HG03175 (cell line): Measurements from ENCODE around the gene HRNR.

Experiments used
- ATAC-seq: cut with Tn5 transposase; IDR thresholded peaks from one replicate; pipeline ENCODE4 v1.9.1; 2021; ENCODE audit warnings: mild to moderate bottlenecking, moderate library complexity; ENCODE audit not compliant: unreplicated experiment

Gene HRNR

DNA sequence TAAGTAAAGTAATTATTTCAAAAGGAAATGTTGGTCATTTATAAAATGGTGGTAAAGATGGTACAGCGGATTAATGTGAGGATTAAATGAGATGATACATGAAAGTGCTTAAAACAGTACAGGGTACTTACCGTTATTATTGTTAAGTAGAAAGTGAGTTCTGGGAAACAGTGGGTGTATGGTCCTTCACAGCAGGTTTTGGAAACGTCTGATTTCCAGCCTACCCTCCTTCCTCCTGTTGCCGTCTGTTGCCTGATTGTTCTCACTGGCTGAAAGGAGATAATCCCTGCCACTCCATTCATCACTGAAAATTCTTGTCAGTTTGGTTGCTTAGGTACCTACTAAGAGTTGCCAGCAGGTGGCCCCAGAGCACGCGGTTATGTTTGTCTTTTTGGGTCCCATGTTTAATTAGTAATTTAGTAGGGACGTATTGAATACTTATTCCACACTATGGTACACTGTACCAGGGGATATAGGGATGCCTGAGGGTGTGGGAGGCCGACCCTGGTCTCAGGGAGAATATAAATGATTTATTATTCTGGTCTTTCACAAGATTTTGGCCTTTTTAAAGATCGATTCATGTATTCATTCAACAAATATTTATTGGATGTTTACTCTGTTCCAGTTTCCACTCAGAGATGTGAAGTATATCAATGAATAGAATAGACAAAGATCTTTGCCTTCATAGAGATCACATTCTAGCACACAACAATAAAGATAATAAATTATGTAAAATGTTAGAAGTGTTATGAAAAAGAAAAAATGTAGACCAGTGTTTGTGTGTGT, 34.1 kb downstream of the HRNR start:
- no peak for ATAC-seq

DNA sequence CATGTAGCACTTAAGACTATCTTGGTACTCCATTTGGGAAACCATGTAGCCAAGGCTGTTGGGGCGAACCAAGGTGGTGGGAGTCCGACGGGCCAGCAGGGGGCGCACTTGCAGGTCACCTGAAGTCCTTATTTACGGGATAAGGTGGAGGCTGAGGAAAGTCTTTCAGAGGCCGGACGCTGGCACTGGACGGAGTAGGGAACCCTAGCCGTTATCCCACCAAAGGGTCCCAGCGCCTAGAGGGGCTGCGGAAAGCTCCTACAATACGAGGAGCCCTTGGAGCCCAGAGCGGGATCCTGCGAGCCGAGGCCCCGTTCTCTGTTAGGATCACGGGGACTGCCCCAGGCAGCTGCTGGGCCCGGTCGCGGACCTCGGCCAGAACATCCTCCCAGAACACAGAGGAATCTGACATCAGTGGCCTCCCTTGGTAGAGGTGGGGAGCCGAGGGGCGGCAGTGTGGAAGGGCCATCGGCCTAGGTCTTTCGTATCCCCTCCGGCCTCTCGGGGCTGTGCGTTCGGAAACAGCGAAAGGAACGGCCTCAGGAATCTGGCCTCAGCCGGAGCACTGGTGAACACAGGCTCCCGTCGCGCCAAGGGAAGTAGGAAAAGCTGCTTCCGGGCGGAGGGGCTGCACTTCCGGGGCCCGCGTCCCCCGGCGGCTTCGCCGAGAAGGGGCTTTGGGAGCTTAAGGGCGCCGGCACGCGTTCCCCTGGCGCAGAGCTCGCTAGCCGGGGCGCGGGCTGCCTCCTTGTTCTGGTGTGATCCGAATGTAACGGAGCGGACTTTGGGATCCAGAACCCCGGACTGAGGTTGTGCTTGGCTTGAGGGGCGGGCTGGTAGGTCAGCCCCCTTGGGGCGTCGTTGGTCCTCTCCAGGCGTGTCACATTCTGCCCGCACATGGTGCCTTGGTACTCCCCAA, 35.1 kb downstream of the HRNR start:
- no peak for ATAC-seq

GRCh38 chr1:152186556-152187285, 37.3 kb downstream of the HRNR start:
- no peak for ATAC-seq

DNA sequence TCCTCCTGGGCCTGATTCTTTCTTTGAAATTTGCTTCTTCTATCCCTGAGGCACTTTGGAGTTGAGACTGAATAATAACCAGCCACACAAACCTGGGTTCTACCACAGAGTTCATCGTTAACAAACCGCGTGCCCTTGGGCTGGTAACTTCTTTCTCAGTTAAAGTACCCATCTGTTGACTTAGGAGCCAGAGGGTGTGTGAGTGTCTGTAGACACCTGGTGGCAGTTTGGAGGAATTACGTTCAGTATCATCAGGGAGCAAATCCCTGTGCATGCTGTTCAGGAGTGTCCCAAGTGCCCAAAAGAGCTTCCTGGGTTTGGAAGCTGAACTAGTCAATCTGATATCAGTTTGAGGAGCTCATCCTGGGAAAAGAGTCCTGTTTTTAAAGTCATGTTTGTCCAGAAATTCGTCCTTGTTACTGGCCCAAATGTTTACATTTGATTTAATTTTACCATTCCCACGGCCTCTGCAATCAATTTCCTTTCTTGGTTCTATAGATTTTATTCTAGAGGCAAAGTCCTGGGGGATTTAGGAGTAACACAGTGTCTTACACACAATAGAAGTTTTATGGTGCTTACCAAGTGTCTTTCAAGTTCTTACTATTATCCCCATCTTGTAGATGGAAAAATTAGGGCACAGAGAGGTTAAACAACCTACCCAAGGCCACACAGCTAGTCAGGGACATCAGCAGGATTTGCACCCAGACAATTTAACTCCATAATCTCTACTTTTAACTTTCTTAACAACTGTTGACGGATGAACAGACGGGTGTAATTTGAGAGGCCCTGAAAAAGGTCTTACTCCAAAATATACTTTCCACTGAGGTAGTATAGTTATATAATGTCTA, 38.2 kb downstream of the HRNR start:
- peak; percentile 52 for ATAC-seq

- ATAC-seq, result no peak
Observed at GRCh38 chr1:152182944-152183361, 41.0 kb downstream of the HRNR start.

GRCh38 chr1:152182431-152182830, 41.6 kb downstream of the HRNR start:
- ATAC-seq, result no peak

- no peak for ATAC-seq
Observed at GRCh38 chr1:152179566-152179965, 44.4 kb downstream of the HRNR start.

DNA sequence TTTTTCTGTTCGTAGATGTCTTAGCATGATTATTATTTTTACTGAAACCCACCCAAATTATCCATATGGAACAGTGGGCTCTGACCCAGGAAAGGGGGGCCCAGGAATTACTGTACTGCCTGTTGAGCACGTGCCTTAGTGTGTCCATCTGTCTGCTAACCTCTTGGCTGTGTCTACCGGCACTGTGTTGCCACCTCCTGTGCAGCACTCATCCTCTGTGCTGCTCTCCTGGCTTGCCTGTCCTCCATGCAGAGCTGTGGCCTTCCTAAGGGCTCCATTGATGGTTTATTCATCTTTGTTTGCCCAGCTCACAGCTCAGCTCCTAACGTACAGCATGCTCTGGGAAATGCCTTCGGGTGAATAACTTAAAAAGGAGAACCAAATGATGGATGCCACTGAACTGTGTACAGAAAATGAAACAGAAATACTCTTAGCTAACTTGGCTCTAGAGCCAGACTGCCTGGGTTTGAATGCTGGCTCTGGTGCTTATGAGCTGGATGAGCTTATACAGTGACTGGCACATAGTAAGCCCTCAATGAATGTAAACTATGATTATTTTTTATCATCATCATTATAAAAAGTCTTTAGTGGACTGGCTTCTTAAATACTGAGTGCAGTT, 53.6 kb downstream of the HRNR start:
- no peak for ATAC-seq

- no peak for ATAC-seq
Observed at GRCh38 chr1:152169366-152170025, 54.5 kb downstream of the HRNR start.

DNA sequence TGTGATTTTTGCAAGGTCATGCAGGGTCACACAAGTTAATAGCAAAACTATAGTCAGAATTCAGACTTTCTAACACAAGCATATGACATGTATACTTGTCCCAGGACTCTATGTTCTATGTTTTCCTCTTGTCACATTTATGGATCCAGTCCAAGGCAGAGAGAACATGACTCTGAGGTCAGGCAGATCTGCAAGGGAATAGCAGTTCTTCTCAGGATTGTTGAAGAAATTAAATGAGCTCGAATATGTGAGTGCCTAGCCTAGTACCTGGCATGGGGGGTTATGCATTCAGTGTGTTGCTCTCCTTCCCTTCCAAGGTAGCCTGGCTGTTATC, 55.5 kb downstream of the HRNR start:
- no peak for ATAC-seq

DNA sequence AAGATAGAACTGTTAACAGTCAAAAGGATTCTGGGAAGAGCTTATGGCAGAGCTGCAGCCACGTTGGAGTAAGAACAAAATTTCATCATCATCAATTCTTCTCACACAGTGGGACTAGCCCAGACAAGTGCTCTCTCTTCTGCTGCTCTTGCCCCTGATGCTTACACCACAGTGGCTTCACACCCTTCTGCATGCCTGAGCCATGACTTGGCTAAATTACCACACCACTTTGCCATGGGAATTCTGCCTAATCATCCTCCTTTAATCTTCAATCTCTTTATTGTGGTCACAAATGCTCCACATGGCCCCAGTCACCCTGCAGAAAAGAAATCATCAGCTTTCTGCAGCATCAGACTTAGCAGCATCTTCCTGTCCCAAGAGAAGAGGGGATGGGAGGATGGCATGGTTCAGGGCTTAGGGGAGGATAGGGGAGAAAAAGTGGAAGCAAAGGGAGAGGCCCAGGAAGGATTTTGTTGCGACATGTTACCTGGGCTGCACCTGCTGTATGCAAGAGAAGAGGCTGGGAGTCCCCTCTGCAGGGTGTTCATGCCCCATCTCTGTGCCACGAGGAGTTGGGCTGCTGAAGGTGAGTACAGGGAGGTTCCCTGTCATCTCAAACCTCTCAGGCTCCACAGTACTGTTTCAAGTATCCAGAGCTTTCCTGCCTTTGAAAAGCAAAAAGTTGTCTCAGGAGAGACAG, 56.0 kb downstream of the HRNR start:
- no peak for ATAC-seq

DNA sequence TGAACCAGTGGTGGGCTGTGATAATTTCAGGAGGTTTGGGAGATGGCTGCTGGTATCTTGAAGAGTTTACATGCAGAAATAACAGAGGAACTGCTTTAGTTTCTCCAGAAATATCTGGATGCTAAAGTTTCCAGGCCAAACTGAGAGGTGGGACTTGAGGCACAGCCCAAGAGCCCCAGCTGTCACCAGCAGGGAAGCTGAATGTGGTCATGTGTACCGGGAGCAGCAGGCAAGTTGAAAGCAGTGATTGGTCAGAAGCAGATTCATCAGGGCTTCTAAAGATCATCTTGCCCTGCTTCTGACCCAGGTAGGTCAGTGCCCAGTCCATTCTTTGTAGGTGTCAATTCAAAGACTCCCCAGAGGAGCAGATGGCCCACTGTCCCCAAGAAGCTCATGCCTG, 57.0 kb downstream of the HRNR start:
- no peak for ATAC-seq

DNA sequence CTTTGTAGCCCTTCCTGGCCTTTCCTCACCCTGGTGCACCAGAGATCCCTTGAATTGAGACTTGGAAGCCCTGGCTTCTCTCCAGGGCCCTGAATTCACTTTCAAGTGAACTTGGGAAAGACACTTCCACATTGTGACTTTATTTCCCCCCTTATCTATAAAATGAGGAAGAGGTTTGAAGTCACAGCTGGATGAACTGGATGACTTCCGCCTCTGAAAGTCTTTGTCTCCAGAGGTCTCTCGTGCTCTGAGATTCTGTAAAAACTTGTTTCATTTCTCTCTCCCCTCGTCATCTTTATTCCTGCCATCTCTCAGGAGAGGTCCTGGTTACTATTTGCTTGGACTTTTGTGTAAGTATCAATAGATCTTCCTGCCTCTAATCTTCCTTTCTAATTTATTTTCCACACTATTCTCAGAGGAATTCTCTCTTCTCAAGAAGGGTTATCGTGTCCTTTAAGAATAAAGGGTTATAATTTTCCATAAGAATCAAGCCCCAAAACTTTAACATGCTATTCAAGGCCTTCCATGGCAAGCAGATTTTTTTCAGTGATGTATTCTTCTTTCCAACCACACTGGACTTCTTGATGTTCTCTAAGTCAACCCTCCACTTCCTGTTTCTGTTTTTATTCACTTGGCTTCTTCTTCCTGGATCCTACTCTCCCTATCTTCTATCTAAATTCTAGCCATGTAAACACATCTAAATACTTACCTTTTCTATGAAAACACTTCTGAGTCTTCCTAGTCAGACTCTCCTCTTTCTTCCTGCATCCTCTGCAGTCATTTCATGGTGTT, 58.5 kb downstream of the HRNR start:
- no peak for ATAC-seq

GRCh38 chr1:152164517-152165136, 59.4 kb downstream of the HRNR start:
- ATAC-seq, result no peak

DNA sequence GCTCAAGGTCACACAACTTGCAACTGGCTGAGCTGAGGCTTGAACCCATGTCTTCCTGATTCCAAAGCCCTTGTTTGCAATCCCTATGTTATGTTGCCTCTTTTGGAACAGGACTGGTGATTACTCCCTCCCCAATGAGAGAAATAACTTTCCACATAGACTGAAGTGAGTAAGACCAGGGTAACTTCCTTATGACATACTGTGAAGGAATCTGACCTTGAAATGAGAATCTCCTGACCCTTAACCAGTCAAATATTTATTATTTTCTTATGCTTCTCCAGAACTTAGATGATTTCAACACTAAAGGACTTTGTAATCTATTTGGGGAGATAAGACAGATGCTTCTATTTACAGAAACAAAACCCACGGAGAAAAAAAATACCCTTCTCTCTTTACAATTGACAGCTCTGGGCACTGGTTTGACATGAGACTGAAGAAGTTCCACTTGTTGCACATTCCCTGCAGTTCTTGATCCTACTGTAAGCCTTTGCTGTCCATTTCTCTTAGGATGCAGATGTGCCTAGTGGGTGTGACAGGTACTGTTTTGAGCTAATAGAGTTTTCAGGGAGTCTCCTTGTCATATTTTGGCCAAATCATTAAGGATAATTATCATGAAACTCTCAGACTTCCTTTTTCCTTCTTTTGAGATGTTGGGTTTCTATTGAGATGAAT, 61.1 kb downstream of the HRNR start:
- no peak for ATAC-seq
